ENCODE results near the gene MICAL2. TPM values are rescaled to one million over a fixed set of nuclear protein-coding genes. Genes with fewer than 3 reads are reported as not detected.

Gene MICAL2
- total and polyA plus RNA-seq, 2 donors (not counting 1 experiment from before 2014, with no cell fraction given), result 0.32 to 0.40 TPM

- Histone ChIP-seq H3K27me3 (replicated peaks in 1 of 4; ENCODE audit: control extremely low read depth in 1 of 4, control insufficient read depth in 3 of 4, insufficient read depth in 4 of 4, low read length in 3 of 4) (peaks cover 0 to 4% (median 1%) of the 10 kb centered on the region in 4 experiments), H3K9ac (ENCODE audit: low read length) (no peak overlapping the region), H3K36me3 (replicated peaks in 1 of 2; ENCODE audit: control extremely low read depth in 1 of 2, control insufficient read depth in 1 of 2, extremely low read depth in 1 of 2, insufficient read depth in 2 of 2, low read length in 1 of 2) (no peaks in the 10 kb centered on the region), H4K20me1 (ENCODE audit: control insufficient read depth, insufficient read depth, low read length, poor library complexity, severe bottlenecking) (no peaks in the 10 kb centered on the region), H2AFZ (ENCODE audit: insufficient read depth, low read depth, low read length, poor library complexity, severe bottlenecking) (no peak overlapping the region), H3K4me3 (ENCODE audit: control extremely low read depth in 1 of 5, extremely low read depth in 1 of 5, insufficient read depth in 1 of 5, low read depth in 2 of 5, low read length in 4 of 5) (no peak overlapping the region), H3K79me2 (ENCODE audit: control insufficient read depth, insufficient read depth, low read length) (no peaks in the 10 kb centered on the region), H3K9me3 (ENCODE audit: control extremely low read depth in 1 of 3, control insufficient read depth in 2 of 3, insufficient read depth in 1 of 3, low read length in 2 of 3) (no peaks in the 10 kb centered on the region), H3K4me1 (ENCODE audit: control insufficient read depth in 2 of 2, insufficient read depth in 2 of 2, low read length in 2 of 2) (no peaks in the 10 kb centered on the region), H3K4me2 (replicated peaks; ENCODE audit: low read depth, low read length, poor library complexity, severe bottlenecking) (no peak overlapping the region), H3K27ac (ENCODE audit: low read length in 2 of 2) (no peak overlapping the region)
- Mint-ChIP-seq H3K4me1 (no peaks in the 10 kb centered on the region), H3K27ac (no peak overlapping the region), H3K27me3 (peaks cover 41% of the 10 kb centered on the region), H3K4me3 (no peak overlapping the region), H3K9me3 (ENCODE audit: insufficient read depth) (no peaks in the 10 kb centered on the region)
- ATAC-seq (ENCODE audit: low read depth), result no peak
- 91% methylated on average over 5 of the region's 5 CpGs for WGBS (ENCODE audit: insufficient coverage)
- ChIA-PET CTCF (no interaction called here), POLR2A (no interaction called here)
- intact Hi-C loops (cut with micrococcal nuclease), result no loop called here
- no peak for DNase-seq
- TF ChIP-seq CTCF (IDR thresholded peaks at IDR 0.05) (no peak), EZH2 (IDR thresholded peaks at IDR 0.05; ENCODE audit: borderline replicate concordance, insufficient read depth, low read depth, low read length, poor library complexity, severe bottlenecking) (no peak)
These were observed 10.6 kb downstream of the MICAL2 start for GRCh38 chr11:12121011-12121410.

GRCh38 chr11:12121517-12121916 is 11.1 kb downstream of the MICAL2 start:
- no peak overlapping the region for H3K4me2 ChIP-seq (replicated peaks; ENCODE audit: low read depth, low read length, poor library complexity, severe bottlenecking)
- Mint-ChIP-seq H3K9me3 (ENCODE audit: insufficient read depth) (no peaks in the 10 kb centered on the region), H3K27me3 (peaks cover 40% of the 10 kb centered on the region), H3K27ac (no peak overlapping the region), H3K4me3 (no peak overlapping the region), H3K4me1 (no peaks in the 10 kb centered on the region)
- peaks cover 0 to 4% (median 1%) of the 10 kb centered on the region in 4 experiments for H3K27me3 ChIP-seq (replicated peaks in 1 of 4; ENCODE audit: control extremely low read depth in 1 of 4, control insufficient read depth in 3 of 4, insufficient read depth in 4 of 4, low read length in 3 of 4)
- no peaks in the 10 kb centered on the region for H3K9me3 ChIP-seq (ENCODE audit: control extremely low read depth in 1 of 3, control insufficient read depth in 2 of 3, insufficient read depth in 1 of 3, low read length in 2 of 3)
- ChIA-PET POLR2A (no interaction called here), CTCF (no interaction called here)
- no peaks in the 10 kb centered on the region for H3K4me1 ChIP-seq (ENCODE audit: control insufficient read depth in 2 of 2, insufficient read depth in 2 of 2, low read length in 2 of 2)
- intact Hi-C loops (cut with micrococcal nuclease), result no loop called here
- no peak overlapping the region for H3K27ac ChIP-seq (ENCODE audit: low read length in 2 of 2)
- H3K9ac ChIP-seq (ENCODE audit: low read length), result no peak overlapping the region
- ATAC-seq (ENCODE audit: low read depth) (no peak), DNase-seq (no peak)
- no peak overlapping the region for H2AFZ ChIP-seq (ENCODE audit: insufficient read depth, low read depth, low read length, poor library complexity, severe bottlenecking)
- no peaks in the 10 kb centered on the region for H3K79me2 ChIP-seq (ENCODE audit: control insufficient read depth, insufficient read depth, low read length)
- H3K36me3 ChIP-seq (replicated peaks in 1 of 2; ENCODE audit: control extremely low read depth in 1 of 2, control insufficient read depth in 1 of 2, extremely low read depth in 1 of 2, insufficient read depth in 2 of 2, low read length in 1 of 2), result no peaks in the 10 kb centered on the region
- WGBS (ENCODE audit: insufficient coverage), result 87% methylated on average over 5 of the region's 5 CpGs
- TF ChIP-seq CTCF (IDR thresholded peaks at IDR 0.05) (no peak), EZH2 (IDR thresholded peaks at IDR 0.05; ENCODE audit: borderline replicate concordance, insufficient read depth, low read depth, low read length, poor library complexity, severe bottlenecking) (no peak)
- H3K4me3 ChIP-seq (ENCODE audit: control extremely low read depth in 1 of 5, extremely low read depth in 1 of 5, insufficient read depth in 1 of 5, low read depth in 2 of 5, low read length in 4 of 5), result no peak overlapping the region
- no peaks in the 10 kb centered on the region for H4K20me1 ChIP-seq (ENCODE audit: control insufficient read depth, insufficient read depth, low read length, poor library complexity, severe bottlenecking)

Measured in B cell (primary cell).